Measurements from ENCODE around the gene GRIP2. TPM values are rescaled to one million over a fixed set of nuclear protein-coding genes. Genes with fewer than 3 reads are reported as not detected.

Gene GRIP2
- total and polyA plus RNA-seq, 2 donors (not counting 3 experiments of a cell fraction or from before 2014, with no cell fraction given): not detected

- no peaks in the 10 kb centered on the region for H3K4me1 ChIP-seq (ENCODE audit: control insufficient read depth, extremely low read depth, insufficient read depth, low read length)
- ChIA-PET CTCF (interaction anchor here (0.9 to 1.4 kb wide), 4 partner anchors 9 to 319 kb away, joined by 3 to 4 read pairs (median 4); no protein-coding TSS in a partner anchor), POLR2A (no interaction called here)
- H2AFZ ChIP-seq (ENCODE audit: low read depth, low read length): no peak overlapping the region
- no peaks in the 10 kb centered on the region for H3K9me3 ChIP-seq (replicated peaks; ENCODE audit: control insufficient read depth, insufficient read depth, low read length)
- peaks cover 0 to 1% of the 10 kb centered on the region in 2 experiments for H3K27me3 ChIP-seq (ENCODE audit: control insufficient read depth in 2 of 2, insufficient read depth in 2 of 2, low read length in 2 of 2)
- no peaks in the 10 kb centered on the region for H3K79me2 ChIP-seq (ENCODE audit: control insufficient read depth, insufficient read depth, low read length)
- no peak for DNase-seq (ENCODE audit: low read depth, low spot score)
- no peaks in the 10 kb centered on the region for H4K20me1 ChIP-seq (replicated peaks; ENCODE audit: control insufficient read depth, extremely low read depth, insufficient read depth, low read length)
- BruUV-seq (replicated peaks): no TSS peak
- no peak overlapping the region for H3K4me2 ChIP-seq (ENCODE audit: insufficient read depth, low read length)
- TF ChIP-seq JUN (IDR thresholded peaks at IDR 0.05; ENCODE audit: borderline replicate concordance, insufficient read depth, insufficient read length, low read depth): no peak
- TF ChIP-seq CTCF (IDR thresholded peaks at IDR 0.05; ENCODE audit: extremely low read depth in 1 of 2, insufficient read depth in 1 of 2, low read depth in 1 of 2, low read length in 2 of 2): no peak
- TF ChIP-seq, protein P1, sequence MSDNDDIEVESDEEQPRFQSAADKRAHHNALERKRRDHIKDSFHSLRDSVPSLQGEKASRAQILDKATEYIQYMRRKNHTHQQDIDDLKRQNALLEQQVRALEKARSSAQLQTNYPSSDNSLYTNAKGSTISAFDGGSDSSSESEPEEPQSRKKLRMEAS (IDR thresholded peaks at IDR 0.05; ENCODE audit: insufficient read depth, insufficient read length): no peak
- TF ChIP-seq GATA2 (IDR thresholded peaks at IDR 0.05; ENCODE audit: insufficient read depth, insufficient read length, low read depth, low read length): no peak
- TF ChIP-seq EZH2 (IDR thresholded peaks at IDR 0.05; ENCODE audit: borderline replicate concordance, low read depth, low read length, severe bottlenecking): no peak
- no peak for TF ChIP-seq MYC (IDR thresholded peaks at IDR 0.05; ENCODE audit: low read depth, low read length)
- no peak for TF ChIP-seq POLR2AphosphoS5 (IDR thresholded peaks at IDR 0.05; ENCODE audit: insufficient read depth, low read depth, low read length)
- TF ChIP-seq POLR2A (IDR thresholded peaks at IDR 0.05; ENCODE audit: low read depth, low read length): no peak
- TF ChIP-seq FOS (IDR thresholded peaks at IDR 0.05; ENCODE audit: borderline replicate concordance, insufficient read depth, low read length): no peak
- no peak overlapping the region for H3K4me3 ChIP-seq (replicated peaks in 1 of 3; ENCODE audit: insufficient read depth in 1 of 3, low read depth in 1 of 3, low read length in 3 of 3)
- no peak for FAIRE-seq
- intact Hi-C loops (cut with micrococcal nuclease) (no loop called here), dilution Hi-C loops (cut with MboI; ENCODE audit: extremely low pct_ligation_motif_present, low sequenced_read_pairs) (no loop called here)
- no peaks in the 10 kb centered on the region for H3K36me3 ChIP-seq (ENCODE audit: control insufficient read depth in 2 of 2, extremely low read depth in 1 of 2, insufficient read depth in 2 of 2, low read length in 2 of 2)
- H3K9ac ChIP-seq (replicated peaks; ENCODE audit: extremely low read depth, insufficient read depth, low read length): no peak overlapping the region
- H3K27ac ChIP-seq (ENCODE audit: insufficient read depth, low read depth, low read length): no peak overlapping the region
- no peaks in the 10 kb centered on the region for H3K9me1 ChIP-seq (replicated peaks; ENCODE audit: control insufficient read depth, extremely low read depth, insufficient read depth, low read length)
Observed at GRCh38 chr3:14522768-14523167, 17.4 kb downstream of the GRIP2 start.

All from endothelial cell of umbilical vein (primary cell).